ENCODE measurements around the gene NINJ1. TPM values are rescaled to one million over a fixed set of nuclear protein-coding genes. Genes with fewer than 3 reads are reported as not detected.
"Not testable (repeated sequence)": the region's sequence is repeated elsewhere in the genome, so short reads cannot be mapped to it uniquely, and the experiment has no call there.

Gene NINJ1
- total and polyA plus RNA-seq, 2 donors (not counting 1 experiment from before 2014, with no cell fraction given), result 8.3 to 13.2 TPM

- Histone ChIP-seq H3K27ac (ENCODE audit: low read length in 2 of 2) (no peak overlapping the region), H4K20me1 (ENCODE audit: control insufficient read depth, insufficient read depth, low read length, poor library complexity, severe bottlenecking) (peaks cover 8% of the 10 kb centered on the region), H2AFZ (ENCODE audit: insufficient read depth, low read depth, low read length, poor library complexity, severe bottlenecking) (no peak overlapping the region), H3K79me2 (ENCODE audit: control insufficient read depth, insufficient read depth, low read length) (peaks cover 69% of the 10 kb centered on the region), H3K9me3 (ENCODE audit: control extremely low read depth in 1 of 3, control insufficient read depth in 2 of 3, insufficient read depth in 1 of 3, low read length in 2 of 3) (peaks cover 0 to 10% (median 2%) of the 10 kb centered on the region in 3 donors), H3K4me1 (ENCODE audit: control insufficient read depth in 2 of 2, insufficient read depth in 2 of 2, low read length in 2 of 2) (peaks cover 21 to 29% of the 10 kb centered on the region in 2 donors), H3K27me3 (replicated peaks in 1 of 4; ENCODE audit: control extremely low read depth in 1 of 4, control insufficient read depth in 3 of 4, insufficient read depth in 4 of 4, low read length in 3 of 4) (no peaks in the 10 kb centered on the region), H3K36me3 (replicated peaks in 1 of 2; ENCODE audit: control extremely low read depth in 1 of 2, control insufficient read depth in 1 of 2, extremely low read depth in 1 of 2, insufficient read depth in 2 of 2, low read length in 1 of 2) (peaks cover 1 to 3% of the 10 kb centered on the region in 2 experiments), H3K4me3 (ENCODE audit: control extremely low read depth in 1 of 5, extremely low read depth in 1 of 5, insufficient read depth in 1 of 5, low read depth in 2 of 5, low read length in 4 of 5) (no peak overlapping the region), H3K4me2 (replicated peaks; ENCODE audit: low read depth, low read length, poor library complexity, severe bottlenecking) (no peak overlapping the region), H3K9ac (ENCODE audit: low read length) (no peak overlapping the region)
- H3K4me3 Mint-ChIP-seq, result no peak overlapping the region
- WGBS (ENCODE audit: insufficient coverage), result 94% methylated on average over 10 of the region's 14 CpGs
- ChIA-PET POLR2A (interaction anchor here (0.6 to 1.8 kb wide), 5 partner anchors 11 to 144 kb away, joined by 3 to 9 read pairs (median 4); partner anchors contain the start of genes CARD19 and NINJ1), CTCF (interaction anchor here (0.7 to 5.6 kb wide), 18 partner anchors 9 to 853 kb away, joined by 3 to 53 read pairs (median 4); partner anchors contain the start of gene CARD19)
- H3K4me1 Mint-ChIP-seq, result peaks cover 25% of the 10 kb centered on the region
- intact Hi-C loops (cut with micrococcal nuclease), result no loop called here
- H3K9me3 Mint-ChIP-seq (ENCODE audit: insufficient read depth), result peaks cover 7% of the 10 kb centered on the region
- no peak for DNase-seq
- H3K27ac Mint-ChIP-seq, result no peak overlapping the region
- no peak for TF ChIP-seq CTCF (IDR thresholded peaks at IDR 0.05)
- TF ChIP-seq EZH2 (IDR thresholded peaks at IDR 0.05; ENCODE audit: borderline replicate concordance, insufficient read depth, low read depth, low read length, poor library complexity, severe bottlenecking), result no peak
- ATAC-seq (ENCODE audit: low read depth), result no peak
- H3K27me3 Mint-ChIP-seq, result no peaks in the 10 kb centered on the region
These were observed 26.8 kb downstream of the NINJ1 start for GRCh38 chr9:93107151-93107824.

GRCh38 chr9:93105620-93106019, 28.4 kb downstream of the NINJ1 start:
- Histone ChIP-seq H3K9me3 (ENCODE audit: control extremely low read depth in 1 of 3, control insufficient read depth in 2 of 3, insufficient read depth in 1 of 3, low read length in 2 of 3) (peaks cover 0 to 10% (median 2%) of the 10 kb centered on the region in 3 donors), H3K27me3 (replicated peaks in 1 of 4; ENCODE audit: control extremely low read depth in 1 of 4, control insufficient read depth in 3 of 4, insufficient read depth in 4 of 4, low read length in 3 of 4) (no peaks in the 10 kb centered on the region), H3K4me2 (replicated peaks; ENCODE audit: low read depth, low read length, poor library complexity, severe bottlenecking) (no peak overlapping the region), H3K9ac (ENCODE audit: low read length) (no peak overlapping the region), H3K27ac (ENCODE audit: low read length in 2 of 2) (no peak overlapping the region), H3K36me3 (replicated peaks in 1 of 2; ENCODE audit: control extremely low read depth in 1 of 2, control insufficient read depth in 1 of 2, extremely low read depth in 1 of 2, insufficient read depth in 2 of 2, low read length in 1 of 2) (peaks cover 1 to 3% of the 10 kb centered on the region in 2 experiments), H3K4me1 (ENCODE audit: control insufficient read depth in 2 of 2, insufficient read depth in 2 of 2, low read length in 2 of 2) (peaks cover 8 to 15% of the 10 kb centered on the region in 2 donors), H4K20me1 (ENCODE audit: control insufficient read depth, insufficient read depth, low read length, poor library complexity, severe bottlenecking) (peaks cover 7% of the 10 kb centered on the region), H3K4me3 (ENCODE audit: control extremely low read depth in 1 of 5, extremely low read depth in 1 of 5, insufficient read depth in 1 of 5, low read depth in 2 of 5, low read length in 4 of 5) (no peak overlapping the region), H2AFZ (ENCODE audit: insufficient read depth, low read depth, low read length, poor library complexity, severe bottlenecking) (no peak overlapping the region), H3K79me2 (ENCODE audit: control insufficient read depth, insufficient read depth, low read length) (peaks cover 83% of the 10 kb centered on the region)
- Mint-ChIP-seq H3K9me3 (ENCODE audit: insufficient read depth) (peaks cover 7% of the 10 kb centered on the region), H3K27ac (no peak overlapping the region), H3K27me3 (no peaks in the 10 kb centered on the region), H3K4me3 (no peak overlapping the region), H3K4me1 (peaks cover 17% of the 10 kb centered on the region)
- ChIA-PET CTCF (interaction anchor here (0.9 to 1.7 kb wide), 4 partner anchors 9 to 102 kb away, joined by 3 to 5 read pairs (median 4); partner anchors contain the start of gene CARD19), POLR2A (interaction anchor here (0.6 kb wide), 1 partner anchor 72 kb away, joined by 4 read pairs; no protein-coding TSS in a partner anchor)
- no CpG with 5 or more reads among the region's 1 CpG for WGBS (ENCODE audit: insufficient coverage)
- DNase-seq (no peak), ATAC-seq (ENCODE audit: low read depth) (no peak)
- TF ChIP-seq EZH2 (IDR thresholded peaks at IDR 0.05; ENCODE audit: borderline replicate concordance, insufficient read depth, low read depth, low read length, poor library complexity, severe bottlenecking) (no peak), CTCF (IDR thresholded peaks at IDR 0.05) (no peak)
- intact Hi-C loops (cut with micrococcal nuclease), result no loop called here

- CTCF ChIA-PET; H3K9me3 Mint-ChIP-seq (ENCODE audit: insufficient read depth); H3K4me2 ChIP-seq (replicated peaks; ENCODE audit: low read depth, low read length, poor library complexity, severe bottlenecking); H2AFZ ChIP-seq (ENCODE audit: insufficient read depth, low read depth, low read length, poor library complexity, severe bottlenecking); H3K27me3 ChIP-seq (replicated peaks in 1 of 4; ENCODE audit: control extremely low read depth in 1 of 4, control insufficient read depth in 3 of 4, insufficient read depth in 4 of 4, low read length in 3 of 4); H3K9me3 ChIP-seq (ENCODE audit: control extremely low read depth in 1 of 3, control insufficient read depth in 2 of 3, insufficient read depth in 1 of 3, low read length in 2 of 3); H3K27ac Mint-ChIP-seq; H3K4me3 Mint-ChIP-seq; H3K27ac ChIP-seq (ENCODE audit: low read length in 2 of 2); POLR2A ChIA-PET; H3K36me3 ChIP-seq (replicated peaks in 1 of 2; ENCODE audit: control extremely low read depth in 1 of 2, control insufficient read depth in 1 of 2, extremely low read depth in 1 of 2, insufficient read depth in 2 of 2, low read length in 1 of 2); H3K27me3 Mint-ChIP-seq; intact Hi-C loops (cut with micrococcal nuclease); ATAC-seq (ENCODE audit: low read depth); DNase-seq; H3K9ac ChIP-seq (ENCODE audit: low read length); H3K4me3 ChIP-seq (ENCODE audit: control extremely low read depth in 1 of 5, extremely low read depth in 1 of 5, insufficient read depth in 1 of 5, low read depth in 2 of 5, low read length in 4 of 5): not testable (repeated sequence)
- H3K79me2 ChIP-seq (ENCODE audit: control insufficient read depth, insufficient read depth, low read length), result peaks cover 68% of the 10 kb centered on the region
- peaks cover 32% of the 10 kb centered on the region for H3K4me1 Mint-ChIP-seq
- peaks cover 12% of the 10 kb centered on the region for H4K20me1 ChIP-seq (ENCODE audit: control insufficient read depth, insufficient read depth, low read length, poor library complexity, severe bottlenecking)
- WGBS (ENCODE audit: insufficient coverage), result 100% methylated on average over 8 of the region's 11 CpGs
- H3K4me1 ChIP-seq (ENCODE audit: control insufficient read depth in 2 of 2, insufficient read depth in 2 of 2, low read length in 2 of 2), result peaks cover 23 to 35% of the 10 kb centered on the region in 2 donors
These were observed 33.0 kb downstream of the NINJ1 start for GRCh38 chr9:93101086-93101485.
